IPS-18a (cell line): Measurements from ENCODE around the gene LYRM2.

Experiments
- H3K27ac ChIP-seq: one replicate; pipeline ENCODE4 v1.5.1; 2013; ENCODE audit warnings: low read length
- H3K27me3 ChIP-seq: one replicate; pipeline ENCODE4 v1.6.1; 2013; ENCODE audit warnings: mild to moderate bottlenecking, low read length; ENCODE audit not compliant: control insufficient read depth, insufficient read depth
- H3K36me3 ChIP-seq: one replicate; pipeline ENCODE4 v1.6.1; 2013; ENCODE audit warnings: low read depth, low read length; ENCODE audit not compliant: control insufficient read depth
- H3K4me1 ChIP-seq: one replicate; pipeline ENCODE4 v1.6.1; 2013; ENCODE audit warnings: low read depth, low read length; ENCODE audit not compliant: control insufficient read depth
- H3K4me3 ChIP-seq: one replicate; pipeline ENCODE4 v1.5.1; 2013; ENCODE audit warnings: low read length
- H3K9ac ChIP-seq: one replicate; pipeline ENCODE4 v1.6.1; 2013; ENCODE audit warnings: mild to moderate bottlenecking, low read length, moderate library complexity
- H3K9me3 ChIP-seq: one replicate; pipeline ENCODE4 v1.6.1; 2013; ENCODE audit warnings: low read depth, low read length; ENCODE audit not compliant: control insufficient read depth

The LYRM2 gene

DNA sequence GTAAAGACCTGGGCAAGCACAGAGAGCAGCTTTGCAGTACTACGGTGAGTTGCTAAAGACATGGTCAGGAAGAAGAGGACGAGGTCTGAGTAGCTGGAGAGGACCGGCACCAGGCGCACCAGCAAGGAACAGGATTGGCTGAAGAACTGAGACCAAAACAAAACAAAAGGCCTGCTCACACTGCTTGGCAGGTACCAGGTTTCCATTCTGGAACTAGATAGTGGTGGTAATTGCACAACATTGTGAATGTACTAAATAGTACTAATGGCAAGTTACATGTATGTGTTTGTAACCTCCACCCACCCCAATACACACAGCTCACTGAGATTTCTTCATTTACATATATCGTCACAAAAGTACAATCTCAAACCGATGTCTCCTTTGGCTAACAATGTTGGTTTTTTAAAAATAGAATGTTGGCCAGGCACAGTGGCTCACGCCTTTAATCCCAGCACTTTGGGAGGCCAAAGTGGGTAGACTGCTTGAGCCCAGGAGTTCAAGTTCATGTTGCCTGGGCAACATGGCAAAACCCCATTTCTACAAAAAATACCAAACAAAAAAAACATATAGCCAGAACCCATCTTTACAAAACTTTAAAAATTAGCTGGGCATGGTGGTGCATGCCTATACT, 32.5 kb upstream of the LYRM2 start:
- Histone ChIP-seq H3K27me3 (no peaks in the 10 kb centered on the region), H3K36me3 (peaks cover 82% of the 10 kb centered on the region), H3K27ac (no peak overlapping the region), H3K4me1 (peaks cover 23% of the 10 kb centered on the region), H3K9me3 (no peaks in the 10 kb centered on the region), H3K4me3 (no peak overlapping the region), H3K9ac (no peak overlapping the region)

DNA sequence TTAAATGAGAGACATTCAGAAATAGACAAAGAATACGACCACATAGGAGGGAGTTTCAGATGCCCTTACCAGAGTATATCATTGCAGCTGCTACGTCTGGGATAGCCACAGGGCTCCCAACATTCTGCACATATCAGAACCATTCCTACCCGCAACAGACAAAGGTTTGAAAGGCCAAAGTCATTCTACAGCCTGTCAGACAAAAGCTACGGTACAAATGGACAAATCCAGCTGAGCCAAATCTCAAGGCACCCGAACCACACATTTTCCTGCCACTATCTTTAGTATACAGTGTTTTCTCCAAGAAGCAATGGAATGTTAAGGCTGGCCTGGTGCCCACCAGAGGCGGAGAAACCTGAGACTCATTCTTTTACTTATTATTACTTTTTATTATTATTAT, 30.5 kb upstream of the LYRM2 start:
- Histone ChIP-seq H3K4me1 (peaks cover 23% of the 10 kb centered on the region), H3K9ac (peak overlapping the region; percentile 2), H3K27me3 (no peaks in the 10 kb centered on the region), H3K9me3 (no peaks in the 10 kb centered on the region), H3K36me3 (peaks cover 81% of the 10 kb centered on the region), H3K4me3 (peak overlapping the region; percentile 2), H3K27ac (no peak overlapping the region)

DNA sequence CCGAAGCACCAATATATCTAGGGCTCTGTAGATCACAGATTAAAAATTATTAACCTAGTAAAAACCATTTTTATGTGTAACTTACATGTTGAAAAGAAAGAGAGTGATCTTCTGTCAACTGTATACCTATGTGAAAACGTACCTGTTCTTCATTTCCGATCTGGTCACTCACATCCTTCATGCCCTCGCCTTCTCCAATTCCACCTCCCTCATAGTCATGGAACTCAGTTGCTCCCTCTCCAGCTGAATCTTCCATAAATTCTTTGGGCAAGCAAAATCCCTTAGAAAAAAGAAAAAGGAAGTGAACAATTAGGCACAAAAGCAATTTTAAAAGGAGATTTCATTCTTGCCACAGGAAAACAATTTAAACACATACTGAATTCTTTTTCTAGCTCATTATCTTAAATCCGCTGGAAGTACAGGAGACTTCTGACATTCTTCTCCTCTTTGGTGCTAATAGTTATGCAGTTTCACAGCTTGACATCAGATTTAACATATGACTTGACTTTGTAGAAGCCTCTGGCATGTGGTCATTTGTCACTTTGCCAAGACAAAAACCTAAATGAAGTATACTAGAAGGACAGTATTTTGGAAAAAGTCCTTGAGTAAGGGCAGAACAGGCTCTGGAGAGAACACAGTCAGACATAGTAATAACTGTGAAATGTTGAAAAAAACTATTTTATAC, 29.5 kb upstream of the LYRM2 start:
- H3K27me3 ChIP-seq: no peaks in the 10 kb centered on the region
- peak overlapping the region; percentile 33 for H3K27ac ChIP-seq
- peak overlapping the region; percentile 2 for H3K4me3 ChIP-seq
- H3K36me3 ChIP-seq: peaks cover 81% of the 10 kb centered on the region
- H3K9me3 ChIP-seq: no peaks in the 10 kb centered on the region
- peaks cover 23% of the 10 kb centered on the region for H3K4me1 ChIP-seq
- H3K9ac ChIP-seq: peak overlapping the region; percentile 2

DNA sequence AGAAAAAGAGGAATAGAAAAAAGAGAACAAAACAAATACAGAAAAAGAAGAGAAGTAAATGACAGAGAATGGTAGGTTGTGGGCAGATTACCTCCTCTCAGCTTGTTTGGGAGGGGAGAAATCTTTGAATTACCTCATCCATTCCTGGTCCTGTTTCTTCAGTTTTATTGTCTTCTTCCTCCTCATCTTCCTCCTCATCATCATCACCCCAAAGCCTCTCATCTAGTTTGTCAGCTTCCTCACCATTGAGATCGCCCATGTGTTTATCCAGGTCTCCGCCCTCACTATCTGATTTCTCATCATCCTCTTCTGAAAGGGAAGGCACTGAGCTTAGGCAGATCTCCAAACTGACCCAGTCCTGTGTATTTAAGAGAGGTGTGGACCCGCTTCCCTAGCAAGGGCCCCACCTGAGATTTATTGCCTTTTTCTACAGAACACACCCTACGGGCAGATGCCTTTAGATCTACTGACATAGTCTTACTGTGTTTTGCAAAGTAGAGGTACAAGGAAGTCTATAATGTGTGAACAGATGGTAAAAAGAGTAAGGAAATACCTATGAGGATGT, 24.2 kb upstream of the LYRM2 start:
- H3K9ac ChIP-seq: no peak overlapping the region
- peaks cover 5% of the 10 kb centered on the region for H3K4me1 ChIP-seq
- H3K9me3 ChIP-seq: no peaks in the 10 kb centered on the region
- H3K27me3 ChIP-seq: no peaks in the 10 kb centered on the region
- no peak overlapping the region for H3K27ac ChIP-seq
- peaks cover 89% of the 10 kb centered on the region for H3K36me3 ChIP-seq
- H3K4me3 ChIP-seq: no peak overlapping the region

DNA sequence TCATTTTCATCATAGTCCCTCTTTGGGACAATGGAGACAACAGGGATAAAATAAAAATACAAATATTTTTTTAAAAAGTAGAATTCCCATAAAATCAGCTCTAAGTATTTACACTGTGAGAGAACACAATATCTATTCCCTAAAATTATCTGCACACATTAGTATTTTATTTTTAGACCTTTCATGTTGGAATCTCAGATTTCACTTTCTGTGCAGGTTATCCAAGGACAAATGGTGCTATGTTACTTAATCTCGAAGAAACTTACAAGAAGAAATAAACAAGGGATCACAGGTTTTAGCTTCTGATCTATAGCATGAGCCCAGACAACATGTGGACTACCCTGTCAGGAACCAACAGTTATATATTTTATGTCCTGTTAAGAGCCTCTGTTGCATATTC, 23.0 kb upstream of the LYRM2 start:
- H3K4me1 ChIP-seq: no peaks in the 10 kb centered on the region
- no peak overlapping the region for H3K4me3 ChIP-seq
- no peak overlapping the region for H3K9ac ChIP-seq
- H3K27ac ChIP-seq: no peak overlapping the region
- H3K9me3 ChIP-seq: no peaks in the 10 kb centered on the region
- H3K27me3 ChIP-seq: no peaks in the 10 kb centered on the region
- peaks cover 89% of the 10 kb centered on the region for H3K36me3 ChIP-seq

DNA sequence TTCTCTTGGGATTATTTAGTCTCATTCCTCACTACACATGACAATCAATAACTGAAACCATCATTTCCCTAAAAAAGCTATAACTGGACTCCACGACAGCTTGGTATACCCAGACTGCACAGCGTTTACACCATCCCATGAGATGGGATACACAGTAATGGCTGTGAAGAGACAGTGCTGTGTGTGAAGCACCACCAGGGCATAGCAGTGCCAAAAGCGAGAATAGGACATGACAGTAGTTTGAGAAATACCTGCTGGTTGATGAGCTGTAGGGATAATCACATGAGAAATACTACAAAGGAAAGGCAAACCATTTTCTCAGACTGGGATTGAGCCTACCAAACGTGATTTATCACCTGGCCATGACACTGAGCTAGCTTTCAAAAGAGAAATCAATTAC, 22.4 kb upstream of the LYRM2 start:
- H3K36me3 ChIP-seq: peaks cover 89% of the 10 kb centered on the region
- H3K4me3 ChIP-seq: no peak overlapping the region
- H3K9ac ChIP-seq: no peak overlapping the region
- no peaks in the 10 kb centered on the region for H3K4me1 ChIP-seq
- no peaks in the 10 kb centered on the region for H3K27me3 ChIP-seq
- no peaks in the 10 kb centered on the region for H3K9me3 ChIP-seq
- no peak overlapping the region for H3K27ac ChIP-seq

DNA sequence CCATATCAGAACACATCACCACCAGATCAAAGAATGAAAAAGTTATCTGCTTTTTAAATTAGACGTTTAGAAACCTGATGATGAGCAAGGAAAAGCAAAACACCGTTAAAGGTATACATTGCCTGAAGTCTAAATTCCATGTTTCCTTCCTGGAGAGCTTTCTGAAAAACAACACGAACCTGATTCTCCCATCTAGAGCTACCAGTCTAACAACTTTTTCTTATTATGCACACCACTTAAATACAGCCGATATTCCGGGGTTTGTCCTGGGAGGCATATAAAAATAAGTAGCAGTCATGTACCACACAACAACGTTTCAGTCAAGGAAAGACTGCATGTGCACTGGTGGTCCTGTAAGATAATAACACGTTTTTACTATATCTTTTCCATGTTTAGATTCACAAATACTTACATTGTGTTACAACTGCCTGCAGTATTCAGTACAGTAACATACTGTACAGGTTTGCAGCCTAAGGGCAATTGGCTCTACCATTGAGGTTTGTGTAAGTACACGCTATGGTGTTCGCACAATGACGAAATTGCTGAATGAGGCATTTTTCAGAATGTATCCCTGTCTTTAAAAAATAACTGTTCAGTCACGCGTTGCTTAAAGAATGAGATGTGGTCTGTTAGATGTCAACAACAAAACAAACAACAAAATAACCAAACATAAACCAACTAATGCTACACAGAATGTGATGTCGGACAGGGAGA, 19.1 kb upstream of the LYRM2 start:
- Histone ChIP-seq H3K9ac (no peak overlapping the region), H3K4me1 (no peaks in the 10 kb centered on the region), H3K9me3 (no peaks in the 10 kb centered on the region), H3K4me3 (no peak overlapping the region), H3K27me3 (no peaks in the 10 kb centered on the region), H3K27ac (no peak overlapping the region), H3K36me3 (peaks cover 90% of the 10 kb centered on the region)

DNA sequence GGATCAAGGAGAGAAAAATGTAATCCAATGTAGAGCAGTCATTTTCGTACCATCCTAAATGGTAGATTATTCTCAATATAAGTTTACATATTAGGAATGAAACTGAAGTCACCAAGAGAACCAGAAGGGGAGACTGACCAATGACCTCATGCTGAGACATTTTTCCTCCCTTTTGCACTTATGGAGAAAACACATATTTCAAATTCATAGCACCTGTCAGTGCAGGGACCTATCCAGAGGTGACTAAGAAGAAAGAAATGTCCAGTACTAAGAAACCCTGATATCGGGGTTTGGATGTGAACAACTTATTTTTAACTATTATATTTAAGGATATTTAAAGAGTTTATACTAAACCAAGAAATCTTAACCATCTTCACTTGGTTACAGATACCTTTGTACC, 16.6 kb upstream of the LYRM2 start:
- Histone ChIP-seq H3K4me3 (no peak overlapping the region), H3K9ac (no peak overlapping the region), H3K9me3 (no peaks in the 10 kb centered on the region), H3K27ac (no peak overlapping the region), H3K27me3 (no peaks in the 10 kb centered on the region), H3K4me1 (no peaks in the 10 kb centered on the region), H3K36me3 (peaks cover 90% of the 10 kb centered on the region)

DNA sequence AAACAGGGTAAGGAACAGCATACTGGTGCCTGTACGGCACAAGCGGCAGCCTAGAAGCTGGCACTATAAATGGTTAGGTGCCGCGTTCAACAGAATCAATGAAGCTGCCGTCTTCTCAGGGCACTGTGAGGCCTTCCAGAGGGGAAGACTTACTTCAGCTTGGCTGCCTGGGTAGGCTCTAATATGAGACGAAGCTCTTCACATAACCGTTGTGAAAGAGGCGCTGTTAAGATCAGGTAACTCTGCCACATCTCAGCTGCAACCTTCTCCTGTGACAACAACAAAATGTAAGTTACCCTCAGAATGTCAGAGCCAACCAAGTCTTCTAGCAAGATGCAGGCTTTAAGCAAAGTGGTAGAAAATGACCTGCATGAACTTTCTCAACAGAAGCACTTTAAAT, 12.0 kb upstream of the LYRM2 start:
- H3K9me3 ChIP-seq: no peaks in the 10 kb centered on the region
- H3K4me1 ChIP-seq: no peaks in the 10 kb centered on the region
- H3K9ac ChIP-seq: no peak overlapping the region
- no peak overlapping the region for H3K4me3 ChIP-seq
- peaks cover 94% of the 10 kb centered on the region for H3K36me3 ChIP-seq
- H3K27me3 ChIP-seq: no peaks in the 10 kb centered on the region
- no peak overlapping the region for H3K27ac ChIP-seq

DNA sequence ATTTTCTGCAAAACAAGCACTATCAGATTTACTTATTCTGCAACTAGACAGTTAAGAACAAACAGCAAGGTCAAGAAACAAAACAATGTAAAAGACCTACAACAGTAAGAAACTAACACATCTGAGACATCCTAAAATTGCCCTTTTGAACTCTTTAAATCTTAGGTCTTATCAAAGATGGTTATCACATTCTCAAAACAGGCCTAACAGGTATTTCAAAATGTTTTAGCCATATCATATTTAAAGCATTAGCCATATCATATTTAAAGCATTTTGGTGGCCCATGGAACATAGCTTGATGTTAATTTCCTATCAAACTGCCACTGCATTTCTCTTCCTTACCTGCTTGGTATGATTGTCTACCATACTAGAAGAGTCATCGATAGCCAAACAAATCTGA, 11.1 kb upstream of the LYRM2 start:
- no peaks in the 10 kb centered on the region for H3K4me1 ChIP-seq
- H3K27me3 ChIP-seq: no peaks in the 10 kb centered on the region
- no peak overlapping the region for H3K4me3 ChIP-seq
- H3K36me3 ChIP-seq: peaks cover 94% of the 10 kb centered on the region
- H3K9me3 ChIP-seq: no peaks in the 10 kb centered on the region
- H3K9ac ChIP-seq: no peak overlapping the region
- H3K27ac ChIP-seq: no peak overlapping the region

DNA sequence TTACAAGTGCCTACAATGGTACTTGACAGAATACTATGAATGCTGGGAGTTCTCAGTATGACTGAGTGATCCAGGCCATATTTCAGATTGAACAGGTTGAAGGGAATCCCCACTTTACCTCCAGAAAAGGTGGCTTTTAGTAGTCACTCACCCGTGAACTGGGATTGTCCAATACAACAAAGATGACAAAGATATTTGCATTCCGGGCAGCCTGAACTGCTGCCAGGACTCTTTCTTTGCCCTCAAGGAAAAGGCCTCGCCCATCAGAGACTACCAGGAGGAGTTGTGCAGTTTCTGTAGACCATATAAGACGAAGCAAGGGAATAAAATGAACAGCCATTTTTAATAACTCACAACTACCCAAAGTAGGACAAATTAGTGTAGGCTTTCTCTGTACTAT, 6.3 kb upstream of the LYRM2 start:
- H3K9me3 ChIP-seq: no peaks in the 10 kb centered on the region
- H3K27ac ChIP-seq: no peak overlapping the region
- H3K36me3 ChIP-seq: peaks cover 77% of the 10 kb centered on the region
- no peaks in the 10 kb centered on the region for H3K27me3 ChIP-seq
- H3K4me1 ChIP-seq: peaks cover under 1% of the 10 kb centered on the region
- H3K4me3 ChIP-seq: no peak overlapping the region
- H3K9ac ChIP-seq: no peak overlapping the region
